Measurements from ENCODE around the gene SLC9A9. TPM values are rescaled to one million over a fixed set of nuclear protein-coding genes. Genes with fewer than 3 reads are reported as not detected.

SLC9A9 gene
- polyA plus RNA-seq, 1 donor (not counting 4 experiments of a cell fraction or from before 2014, with no cell fraction given), result 5.2 TPM

DNA sequence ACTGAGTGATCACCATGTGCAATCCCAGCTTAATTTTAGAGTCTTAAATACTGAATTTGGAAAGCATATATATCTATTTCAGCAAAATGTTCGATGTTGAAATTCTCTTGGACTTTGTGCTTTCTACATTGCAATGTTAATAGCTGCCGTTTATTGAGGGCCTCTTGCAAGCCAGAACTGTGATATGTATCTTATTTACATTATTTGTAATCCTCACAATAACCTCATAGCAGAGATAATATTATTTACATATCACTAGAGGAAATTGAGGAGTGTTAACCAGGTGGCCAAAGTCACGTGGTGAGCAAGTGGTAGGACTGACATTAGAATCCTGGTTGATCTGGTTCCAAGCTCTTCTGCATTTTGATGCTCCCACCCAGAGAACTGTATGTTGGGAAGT, 254.1 kb downstream of the SLC9A9 start:
- no peak for FAIRE-seq
- no peak overlapping the region for H2AFZ ChIP-seq (ENCODE audit: control insufficient read depth, low read length)
- TF ChIP-seq CTCF (optimal IDR thresholded peaks at IDR 0.05 in 1 of 3, IDR thresholded peaks at IDR 0.05 in 1 of 3, conservative IDR thresholded peaks at IDR 0.05 in 1 of 3; ENCODE audit: extremely low read depth in 1 of 3, insufficient read depth in 2 of 3, low read length in 3 of 3), result no peak
- H3K9me1 ChIP-seq (ENCODE audit: control insufficient read depth, extremely low read depth, insufficient read depth, low read length), result no peaks in the 10 kb centered on the region
- H3K9me3 ChIP-seq (ENCODE audit: control insufficient read depth, low read depth, low read length), result no peaks in the 10 kb centered on the region
- no peak for DNase-seq (ENCODE audit: low read depth, low spot score)
- no peaks in the 10 kb centered on the region for H3K4me1 ChIP-seq (ENCODE audit: control insufficient read depth, extremely low read depth, insufficient read depth, low read length)
- dilution Hi-C loops (cut with MboI; ENCODE audit: extremely low pct_ligation_motif_present, low sequenced_read_pairs), result no loop called here
- H3K4me2 ChIP-seq (ENCODE audit: control insufficient read depth, extremely low read depth, insufficient read depth, low read depth, low read length), result no peak overlapping the region
- no peak overlapping the region for H3K27ac ChIP-seq (ENCODE audit: control insufficient read depth, insufficient read depth, low read length)
- no peak overlapping the region for H3K9ac ChIP-seq (ENCODE audit: control insufficient read depth, extremely low read depth, insufficient read depth, low read length)
- H3K4me3 ChIP-seq (ENCODE audit: control insufficient read depth in 2 of 3, extremely low read depth in 1 of 3, insufficient read depth in 2 of 3, low read depth in 1 of 3, low read length in 3 of 3), result no peak overlapping the region
- H3K36me3 ChIP-seq (ENCODE audit: control insufficient read depth in 2 of 2, extremely low read depth in 1 of 2, insufficient read depth in 2 of 2, low read length in 2 of 2), result no peaks in the 10 kb centered on the region
- no peaks in the 10 kb centered on the region for H4K20me1 ChIP-seq (ENCODE audit: control insufficient read depth, extremely low read depth, insufficient read depth, low read length)
- H3K79me2 ChIP-seq (ENCODE audit: control insufficient read depth, insufficient read depth, low read length), result no peaks in the 10 kb centered on the region
- H3K27me3 ChIP-seq (ENCODE audit: control insufficient read depth, extremely low read depth, insufficient read depth, low read length), result no peaks in the 10 kb centered on the region

DNA sequence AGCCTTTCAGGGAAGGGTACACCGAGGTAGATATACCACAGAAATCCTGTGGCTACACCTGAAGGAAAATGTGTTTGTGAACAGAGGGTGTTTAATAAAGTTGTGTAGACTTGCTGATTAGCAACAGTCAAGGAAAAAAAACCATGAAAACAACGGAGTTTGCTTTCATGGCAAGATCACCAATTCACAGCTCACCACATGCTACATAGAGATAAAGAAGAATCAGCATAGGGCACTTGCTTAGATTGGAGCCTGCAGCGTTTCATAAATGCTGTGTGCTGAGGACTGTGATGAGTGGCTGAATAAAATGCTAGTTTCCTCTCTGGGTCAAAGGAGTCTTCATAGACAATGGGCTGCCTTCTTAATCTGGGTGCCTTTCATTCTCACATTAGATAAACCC, 257.6 kb downstream of the SLC9A9 start:
- no peaks in the 10 kb centered on the region for H3K27me3 ChIP-seq (ENCODE audit: control insufficient read depth, extremely low read depth, insufficient read depth, low read length)
- FAIRE-seq, result no peak
- H3K4me2 ChIP-seq (ENCODE audit: control insufficient read depth, extremely low read depth, insufficient read depth, low read depth, low read length), result no peak overlapping the region
- dilution Hi-C loops (cut with MboI; ENCODE audit: extremely low pct_ligation_motif_present, low sequenced_read_pairs), result no loop called here
- H3K36me3 ChIP-seq (ENCODE audit: control insufficient read depth in 2 of 2, extremely low read depth in 1 of 2, insufficient read depth in 2 of 2, low read length in 2 of 2), result no peaks in the 10 kb centered on the region
- H2AFZ ChIP-seq (ENCODE audit: control insufficient read depth, low read length), result no peak overlapping the region
- no peaks in the 10 kb centered on the region for H3K9me3 ChIP-seq (ENCODE audit: control insufficient read depth, low read depth, low read length)
- H3K4me1 ChIP-seq (ENCODE audit: control insufficient read depth, extremely low read depth, insufficient read depth, low read length), result no peaks in the 10 kb centered on the region
- no peak overlapping the region for H3K27ac ChIP-seq (ENCODE audit: control insufficient read depth, insufficient read depth, low read length)
- no peaks in the 10 kb centered on the region for H3K79me2 ChIP-seq (ENCODE audit: control insufficient read depth, insufficient read depth, low read length)
- H3K9me1 ChIP-seq (ENCODE audit: control insufficient read depth, extremely low read depth, insufficient read depth, low read length), result no peaks in the 10 kb centered on the region
- no peak for DNase-seq (ENCODE audit: low read depth, low spot score)
- no peaks in the 10 kb centered on the region for H4K20me1 ChIP-seq (ENCODE audit: control insufficient read depth, extremely low read depth, insufficient read depth, low read length)
- no peak overlapping the region for H3K9ac ChIP-seq (ENCODE audit: control insufficient read depth, extremely low read depth, insufficient read depth, low read length)
- no peak for TF ChIP-seq EZH2 (IDR thresholded peaks at IDR 0.05; ENCODE audit: low read length)
- no peak for TF ChIP-seq CTCF (optimal IDR thresholded peaks at IDR 0.05 in 1 of 3, IDR thresholded peaks at IDR 0.05 in 1 of 3, conservative IDR thresholded peaks at IDR 0.05 in 1 of 3; ENCODE audit: extremely low read depth in 1 of 3, insufficient read depth in 2 of 3, low read length in 3 of 3)
- no peak overlapping the region for H3K4me3 ChIP-seq (ENCODE audit: control insufficient read depth in 2 of 3, extremely low read depth in 1 of 3, insufficient read depth in 2 of 3, low read depth in 1 of 3, low read length in 3 of 3)

Data from keratinocyte (primary cell).